K562 (cell line): ENCODE results near the gene AAK1. TPM values are rescaled to one million over a fixed set of nuclear protein-coding genes. Genes with fewer than 3 reads are reported as not detected.

Source experiments
- ELF1 ChIP-seq: fragments of 200-800 bp; sonication (Bioruptor generic); IDR thresholded peaks from 2 replicates; pipeline ENCODE4 v1.6.1; 2016; ENCODE audit warnings: missing genetic modification characterization, missing compliant biosample characterization
- MITF ChIP-seq: IDR thresholded peaks from 2 replicates; pipeline ENCODE4 v1.6.1; 2014; ENCODE audit warnings: antibody characterized with exemption
- NFE2 ChIP-seq: IDR thresholded peaks from 2 replicates; pipeline ENCODE4 v1.6.1; 2014; ENCODE audit warnings: antibody characterized with exemption, low read depth
- NFRKB ChIP-seq: fragments of 450-650 bp; IDR thresholded peaks from 2 replicates; pipeline ENCODE4 v1.6.1; 2016; ENCODE audit warnings: low read depth
- PRMT5 ChIP-seq: sonication (generic); formaldehyde crosslinking; IDR thresholded peaks from 2 replicates; pipeline ENCODE4 v1.5.0; 2020; ENCODE audit warnings: missing genetic modification reagents
- RAD21 ChIP-seq, 2 experiments: fragments of 250-450 bp in 1 of 2; fragments of 450-650 bp in 1 of 2; sonication (Bioruptor Pico) in 1 of 2; formaldehyde crosslinking in 1 of 2; IDR thresholded peaks in 1 of 2; conservative IDR thresholded peaks in 1 of 2; 2 replicates each; pipeline versions ENCODE4 v1.4.0 to v1.8.0; 2020 to 2022; ENCODE audit warnings: mild to moderate bottlenecking in 2 of 2, moderate library complexity in 1 of 2
- SMARCA4 ChIP-seq: fragments of 450-650 bp; IDR thresholded peaks from 2 replicates; pipeline ENCODE4 v1.6.1; 2016
- TEAD4 ChIP-seq, 2 experiments: sonication (generic) in 1 of 2; formaldehyde crosslinking in 1 of 2; IDR thresholded peaks; 2 replicates each; pipeline versions ENCODE4 v1.6.1 to v1.8.0; 2012 to 2022; ENCODE audit warnings: borderline replicate concordance in 1 of 2, inconsistent platforms in 1 of 2, low read length in 1 of 2, mild to moderate bottlenecking in 1 of 2, missing genetic modification reagents in 1 of 2
- YY1 ChIP-seq, 3 experiments: IDR thresholded peaks; 2 replicates each; pipeline ENCODE4 v1.6.1; 2011; ENCODE audit warnings: low read length in 2 of 3, mild to moderate bottlenecking in 2 of 3, moderate library complexity in 2 of 3, borderline replicate concordance in 1 of 3, control low read depth in 1 of 3, low read depth in 1 of 3; ENCODE audit not compliant: insufficient read depth in 3 of 3, insufficient replicate concordance in 2 of 3, control insufficient read depth in 1 of 3, insufficient read length in 1 of 3; ENCODE audit errors: extremely low read depth in 1 of 3
- ZNF212 ChIP-seq: fragments of 450-650 bp; formaldehyde crosslinking; IDR thresholded peaks from 2 replicates; pipeline ENCODE4 v1.4.0; 2020; ENCODE audit warnings: mild to moderate bottlenecking
- polyA plus RNA-seq, 8 experiments: library from polyadenylated mRNA; depleted of rRNA in 4 of 8; stranded (reverse) in 5 of 8; unstranded in 3 of 8; fragments of >200 nt; fragmentation: Nextera tagmentation in 2 of 8; fragmentation: Illumina TruSeq in 1 of 8; extraction: Ambion mirVana in 2 of 8; extraction: Trizol in 1 of 8; gene quantifications; 2 replicates each; pipeline versions ENCODE4 v1.2.1 to v1.2.3, GENCODE V29; 2011 to 2014; ENCODE audit warnings: inconsistent platforms in 1 of 8, missing spikeins in 1 of 8
- total RNA-seq, 7 experiments: library from RNA; depleted of rRNA in 6 of 7; stranded (reverse); fragments of >200 nt in 6 of 7; fragmentation: Illumina TruSeq in 2 of 7; extraction: Trizol in 2 of 7; gene quantifications; 2 replicates each; pipeline versions ENCODE4 v1.2.1 to v1.2.3, GENCODE V29; 2011 to 2021; ENCODE audit warnings: low replicate concordance in 1 of 7
- TF ChIP-seq, protein P1 (sequence below), 2 experiments: fragments of 200-800 bp in 1 of 2; sonication (Bioruptor generic) in 1 of 2; sonication (generic) in 1 of 2; formaldehyde crosslinking in 1 of 2; IDR thresholded peaks in 1 of 2; conservative IDR thresholded peaks in 1 of 2; 2 replicates each; pipeline versions ENCODE4 v1.5.0 to v1.6.1; 2016 to 2020; ENCODE audit warnings: missing compliant biosample characterization in 1 of 2, missing genetic modification characterization in 1 of 2, missing genetic modification reagents in 1 of 2
- TF ChIP-seq, protein P2 (sequence below), 2 experiments: fragments of 450-650 bp in 1 of 2; sonication (generic) in 1 of 2; formaldehyde crosslinking in 1 of 2; IDR thresholded peaks; 2 replicates each; pipeline versions ENCODE4 v1.7.1 to v1.9.0; 2016 to 2022; ENCODE audit warnings: inconsistent platforms in 1 of 2, mild to moderate bottlenecking in 1 of 2, missing genetic modification reagents in 1 of 2

The AAK1 gene
- total and polyA plus RNA-seq, 9 of the 15 experiments (the other 6 are each of a cell fraction or from before 2014, with no cell fraction given) = 0.89 to 17.1 (median 6.0) TPM

- no peak for TF ChIP-seq MITF
- TF ChIP-seq NFRKB = peak; percentile 70
- TF ChIP-seq ELF1 (tag) = peak; percentile 14; the same call in 1 of the 2 replicates
- peak in 1 of 3 experiments; percentile 64 for TF ChIP-seq YY1 (IDR thresholded peaks at IDR 0.05; ENCODE audit: borderline replicate concordance in 1 of 3, control insufficient read depth in 1 of 3, extremely low read depth in 1 of 3, insufficient read depth in 3 of 3, insufficient read length in 1 of 3, insufficient replicate concordance in 2 of 3, low read depth in 1 of 3, low read length in 2 of 3)
- TF ChIP-seq SMARCA4 = 0 out of 2 replicates have a peak, but pooled peaks have one; percentile 51
- peak; percentile 50 for TF ChIP-seq TEAD4 (IDR thresholded peaks at IDR 0.05; ENCODE audit: low read length)
- TF ChIP-seq TEAD4 (CRISPR knock-in tag; IDR thresholded peaks at IDR 0.05; ENCODE audit: borderline replicate concordance) = no peak
- TF ChIP-seq ZNF212 (CRISPR knock-in tag) = no peak
- TF ChIP-seq RAD21 (CRISPR knock-in tag; conservative IDR thresholded peaks at IDR 0.05 in 1 of 2, IDR thresholded peaks at IDR 0.05 in 1 of 2) = peak in 1 of 2 experiments; percentile 14; a peak in 1 of 4 replicates
- TF ChIP-seq NFE2 = peak; percentile 96
- no peak for TF ChIP-seq PRMT5 (CRISPR knock-in tag)
- TF ChIP-seq, protein P1, sequence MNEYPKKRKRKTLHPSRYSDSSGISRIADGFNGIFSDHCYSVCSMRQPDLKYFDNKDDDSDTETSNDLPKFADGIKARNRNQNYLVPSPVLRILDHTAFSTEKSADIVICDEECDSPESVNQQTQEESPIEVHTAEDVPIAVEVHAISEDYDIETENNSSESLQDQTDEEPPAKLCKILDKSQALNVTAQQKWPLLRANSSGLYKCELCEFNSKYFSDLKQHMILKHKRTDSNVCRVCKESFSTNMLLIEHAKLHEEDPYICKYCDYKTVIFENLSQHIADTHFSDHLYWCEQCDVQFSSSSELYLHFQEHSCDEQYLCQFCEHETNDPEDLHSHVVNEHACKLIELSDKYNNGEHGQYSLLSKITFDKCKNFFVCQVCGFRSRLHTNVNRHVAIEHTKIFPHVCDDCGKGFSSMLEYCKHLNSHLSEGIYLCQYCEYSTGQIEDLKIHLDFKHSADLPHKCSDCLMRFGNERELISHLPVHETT (CRISPR knock-in tag; conservative IDR thresholded peaks at IDR 0.05 in 1 of 2, IDR thresholded peaks at IDR 0.05 in 1 of 2) = peak in 1 of 2 experiments; percentile 32; a peak in 1 of 4 replicates
- TF ChIP-seq, protein P2, sequence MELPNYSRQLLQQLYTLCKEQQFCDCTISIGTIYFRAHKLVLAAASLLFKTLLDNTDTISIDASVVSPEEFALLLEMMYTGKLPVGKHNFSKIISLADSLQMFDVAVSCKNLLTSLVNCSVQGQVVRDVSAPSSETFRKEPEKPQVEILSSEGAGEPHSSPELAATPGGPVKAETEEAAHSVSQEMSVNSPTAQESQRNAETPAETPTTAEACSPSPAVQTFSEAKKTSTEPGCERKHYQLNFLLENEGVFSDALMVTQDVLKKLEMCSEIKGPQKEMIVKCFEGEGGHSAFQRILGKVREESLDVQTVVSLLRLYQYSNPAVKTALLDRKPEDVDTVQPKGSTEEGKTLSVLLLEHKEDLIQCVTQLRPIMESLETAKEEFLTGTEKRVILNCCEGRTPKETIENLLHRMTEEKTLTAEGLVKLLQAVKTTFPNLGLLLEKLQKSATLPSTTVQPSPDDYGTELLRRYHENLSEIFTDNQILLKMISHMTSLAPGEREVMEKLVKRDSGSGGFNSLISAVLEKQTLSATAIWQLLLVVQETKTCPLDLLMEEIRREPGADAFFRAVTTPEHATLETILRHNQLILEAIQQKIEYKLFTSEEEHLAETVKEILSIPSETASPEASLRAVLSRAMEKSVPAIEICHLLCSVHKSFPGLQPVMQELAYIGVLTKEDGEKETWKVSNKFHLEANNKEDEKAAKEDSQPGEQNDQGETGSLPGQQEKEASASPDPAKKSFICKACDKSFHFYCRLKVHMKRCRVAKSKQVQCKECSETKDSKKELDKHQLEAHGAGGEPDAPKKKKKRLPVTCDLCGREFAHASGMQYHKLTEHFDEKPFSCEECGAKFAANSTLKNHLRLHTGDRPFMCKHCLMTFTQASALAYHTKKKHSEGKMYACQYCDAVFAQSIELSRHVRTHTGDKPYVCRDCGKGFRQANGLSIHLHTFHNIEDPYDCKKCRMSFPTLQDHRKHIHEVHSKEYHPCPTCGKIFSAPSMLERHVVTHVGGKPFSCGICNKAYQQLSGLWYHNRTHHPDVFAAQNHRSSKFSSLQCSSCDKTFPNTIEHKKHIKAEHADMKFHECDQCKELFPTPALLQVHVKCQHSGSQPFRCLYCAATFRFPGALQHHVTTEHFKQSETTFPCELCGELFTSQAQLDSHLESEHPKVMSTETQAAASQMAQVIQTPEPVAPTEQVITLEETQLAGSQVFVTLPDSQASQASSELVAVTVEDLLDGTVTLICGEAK (IDR thresholded peaks at IDR 0.05) = no peak
- TF ChIP-seq, protein P2 (CRISPR knock-in tag; IDR thresholded peaks at IDR 0.05) = no peak
Measured at GRCh38 chr2:69589973-69590652, 53.4 kb downstream of the AAK1 start (continued).
